Spleen (tissue), 11 donors: ENCODE results near the gene EXOC4. TPM values are rescaled to one million over a fixed set of nuclear protein-coding genes. Genes with fewer than 3 reads are reported as not detected.

ENCODE experiments used
- DNase-seq: peaks from one replicate; pipeline ENCODE4 v3.0.0-alpha.2; 2020
- H3K27ac ChIP-seq, 8 donors: fragments of 200-600 bp; sonication (generic) in 7 of 8; 1 replicate in 4 of 8; 2 replicates in 4 of 8; pipeline versions ENCODE4 v1.5.0 to v1.8.0; 2016 to 2021; ENCODE audit warnings: inconsistent platforms in 4 of 8, mild to moderate bottlenecking in 4 of 8, moderate library complexity in 1 of 8
- H3K27me3 ChIP-seq, 7 donors: fragments of 200-600 bp; sonication (generic) in 6 of 7; replicated peaks in 1 of 7; 1 replicate in 4 of 7; 2 replicates in 3 of 7; pipeline versions ENCODE4 v1.5.0 to v1.8.0; 2016 to 2021; ENCODE audit warnings: inconsistent platforms in 3 of 7, mild to moderate bottlenecking in 1 of 7
- H3K36me3 ChIP-seq, 6 donors: fragments of 200-600 bp; sonication (generic) in 5 of 6; 1 replicate in 4 of 6; 2 replicates in 2 of 6; pipeline versions ENCODE4 v1.5.0 to v1.8.0; 2016 to 2021; ENCODE audit warnings: inconsistent platforms in 2 of 6
- H3K4me1 ChIP-seq, 6 donors: fragments of 200-600 bp; sonication (generic) in 5 of 6; 1 replicate in 3 of 6; 2 replicates in 3 of 6; pipeline versions ENCODE4 v1.5.0 to v1.8.0; 2016 to 2021; ENCODE audit warnings: inconsistent platforms in 3 of 6
- H3K4me3 ChIP-seq, 8 donors: fragments of 200-600 bp; sonication (generic) in 7 of 8; 1 replicate in 4 of 8; 2 replicates in 4 of 8; pipeline versions ENCODE4 v1.5.0 to v1.8.0; 2016 to 2021; ENCODE audit warnings: inconsistent platforms in 4 of 8, mild to moderate bottlenecking in 4 of 8, moderate library complexity in 2 of 8
- H3K9me3 ChIP-seq, 8 donors: fragments of 200-600 bp; sonication (generic) in 7 of 8; 1 replicate in 4 of 8; 2 replicates in 4 of 8; pipeline versions ENCODE4 v1.5.0 to v1.8.0; 2016 to 2021; ENCODE audit warnings: inconsistent platforms in 4 of 8
- CTCF ChIP-seq, 11 experiments: fragments of 200-600 bp in 7 of 11; fragments of 450-650 bp in 4 of 11; sonication (generic) in 4 of 11; IDR thresholded peaks in 8 of 11; conservative IDR thresholded peaks in 3 of 11; 1 replicate in 7 of 11; 2 replicates in 4 of 11; pipeline versions ENCODE4 v1.4.0 to v1.8.0; 2016 to 2021; ENCODE audit warnings: antibody characterized with exemption in 11 of 11, inconsistent platforms in 4 of 11, mild to moderate bottlenecking in 1 of 11
- POLR2A ChIP-seq, 3 donors: fragments of 450-650 bp; IDR thresholded peaks; one replicate each; pipeline ENCODE4 v1.5.1; 2017; ENCODE audit warnings: antibody characterized with exemption in 3 of 3, mild to moderate bottlenecking in 1 of 3
- POLR2AphosphoS5 ChIP-seq, 3 donors: sonication (generic); formaldehyde crosslinking; IDR thresholded peaks; one replicate each; pipeline ENCODE4 v1.5.1; 2017; ENCODE audit warnings: antibody characterized with exemption in 3 of 3
- whole genome bisulfite sequencing, 5 donors: extraction: QIAGEN DNeasy Blood & Tissue Kit in 3 of 5; methylation state at CpG; one replicate each; pipeline versions ENCODE4 v1.1.5 to v1.1.7; 2013 to 2018; 5-methylcytosine and 5-hydroxymethylcytosine counted together
- intact Hi-C: fragments of 100-400 bp; cut with DNase I; formaldehyde crosslinking; loops from one replicate; pipeline ENCODE4 v1.15.0; 2023; ENCODE audit warnings: low total_unique reads
- polyA plus RNA-seq, 3 donors: library from polyadenylated mRNA; stranded (reverse); fragments of 200-250 nt; gene quantifications; one replicate each; pipeline ENCODE4 v1.2.1, GENCODE V29; 2013
- total RNA-seq, 7 donors: library from RNA; depleted of rRNA in 3 of 7; stranded (reverse); fragments of >200 nt in 3 of 7; fragmentation: NEBNext Ultra II Directional in 4 of 7; extraction: Animal tissue kit (Norgen Biotek cat#: 25700) in 4 of 7; gene quantifications; one replicate each; pipeline versions ENCODE4 v1.1.0 to v1.2.1, GENCODE V29; 2016 to 2021
- donor health status: healthy with polysubstance abuse.
- donor health status: DM: no; HTN: no; CAD: no; lungs with moderate emphysema.
- donor health status: DM: no; HTN: no; CAD: no.
- donor health status: Bipolar disorder and iron deficiency.
- donor health status: healthy.
- donor health status: DM: no; HTN: no; CAD: no.
- donor health status: DM: yes; HTN: yes; CAD: no.

Gene EXOC4
- total and polyA plus RNA-seq, 10 donors: 14.1 to 138 (median 102) TPM

GRCh38 chr7:133691727-133692610 lies 439.1 kb downstream of the EXOC4 start:
- intact Hi-C loops: no loop called here
- Histone ChIP-seq H3K4me1 (peaks cover 0 to 12% (median 0%) of the 10 kb centered on the region in 6 donors), H3K36me3 (no peaks in the 10 kb centered on the region), H3K9me3 (no peaks in the 10 kb centered on the region), H3K27ac (no peak overlapping the region), H3K4me3 (no peak overlapping the region), H3K27me3 (no peaks in the 10 kb centered on the region)
- TF ChIP-seq CTCF (IDR thresholded peaks at IDR 0.05 in 8 of 11, conservative IDR thresholded peaks at IDR 0.05 in 3 of 11) (no peak), POLR2A (IDR thresholded peaks at IDR 0.05) (no peak)
- WGBS, 5 donors: 76 to 94% (median 90%) methylated on average over 4 of the region's 4 CpGs
- DNase-seq: no peak

- TF ChIP-seq CTCF (IDR thresholded peaks at IDR 0.05 in 8 of 11, conservative IDR thresholded peaks at IDR 0.05 in 3 of 11) (no peak), POLR2AphosphoS5 (IDR thresholded peaks at IDR 0.05) (no peak), POLR2A (IDR thresholded peaks at IDR 0.05) (no peak)
- intact Hi-C loops: no loop called here
- no peak for DNase-seq
- no peaks in the 10 kb centered on the region for H3K9me3 ChIP-seq
- no peaks in the 10 kb centered on the region for H3K27me3 ChIP-seq
- no peak overlapping the region for H3K27ac ChIP-seq
- H3K36me3 ChIP-seq: no peaks in the 10 kb centered on the region
- H3K4me3 ChIP-seq: no peak overlapping the region
- WGBS, 5 donors: 90 to 96% (median 93%) methylated on average over 5 of the region's 5 CpGs
- H3K4me1 ChIP-seq: peaks cover 0 to 11% (median 0%) of the 10 kb centered on the region in 6 donors
Measured at GRCh38 chr7:133693281-133693680, 440.4 kb downstream of the EXOC4 start.

- intact Hi-C loops: no loop called here
- no peak overlapping the region for H3K4me3 ChIP-seq
- 46 to 88% (median 79%) methylated on average over 4 of the region's 4 CpGs for WGBS, 5 donors
- H3K27ac ChIP-seq: no peak overlapping the region
- TF ChIP-seq POLR2AphosphoS5 (IDR thresholded peaks at IDR 0.05) (no peak), CTCF (IDR thresholded peaks at IDR 0.05 in 8 of 11, conservative IDR thresholded peaks at IDR 0.05 in 3 of 11) (no peak), POLR2A (IDR thresholded peaks at IDR 0.05) (no peak)
- no peak for DNase-seq
- H3K27me3 ChIP-seq: no peaks in the 10 kb centered on the region
- H3K4me1 ChIP-seq: peaks cover 0 to 5% (median 0%) of the 10 kb centered on the region in 6 donors
- H3K9me3 ChIP-seq: no peaks in the 10 kb centered on the region
- no peaks in the 10 kb centered on the region for H3K36me3 ChIP-seq
Measured at GRCh38 chr7:133696056-133696455, 443.2 kb downstream of the EXOC4 start.

GRCh38 chr7:133697585-133697984 lies 444.7 kb downstream of the EXOC4 start:
- H3K4me1 ChIP-seq: peaks cover 0 to 5% (median 0%) of the 10 kb centered on the region in 6 donors
- TF ChIP-seq CTCF (IDR thresholded peaks at IDR 0.05 in 8 of 11, conservative IDR thresholded peaks at IDR 0.05 in 3 of 11): no peak
- H3K27ac ChIP-seq: no peak overlapping the region
- DNase-seq: no peak
- no peaks in the 10 kb centered on the region for H3K27me3 ChIP-seq
- WGBS, 5 donors: 92 to 96% (median 94%) methylated on average over 4 of the region's 4 CpGs
- H3K4me3 ChIP-seq: no peak overlapping the region
- no peaks in the 10 kb centered on the region for H3K9me3 ChIP-seq
- no peaks in the 10 kb centered on the region for H3K36me3 ChIP-seq
- intact Hi-C loops: no loop called here
